ENCODE results near the gene USH1C. TPM values are rescaled to one million over a fixed set of nuclear protein-coding genes. Genes with fewer than 3 reads are reported as not detected.

USH1C gene
- total RNA-seq, 1 donor from 2014 or later: 0.24 TPM

DNA sequence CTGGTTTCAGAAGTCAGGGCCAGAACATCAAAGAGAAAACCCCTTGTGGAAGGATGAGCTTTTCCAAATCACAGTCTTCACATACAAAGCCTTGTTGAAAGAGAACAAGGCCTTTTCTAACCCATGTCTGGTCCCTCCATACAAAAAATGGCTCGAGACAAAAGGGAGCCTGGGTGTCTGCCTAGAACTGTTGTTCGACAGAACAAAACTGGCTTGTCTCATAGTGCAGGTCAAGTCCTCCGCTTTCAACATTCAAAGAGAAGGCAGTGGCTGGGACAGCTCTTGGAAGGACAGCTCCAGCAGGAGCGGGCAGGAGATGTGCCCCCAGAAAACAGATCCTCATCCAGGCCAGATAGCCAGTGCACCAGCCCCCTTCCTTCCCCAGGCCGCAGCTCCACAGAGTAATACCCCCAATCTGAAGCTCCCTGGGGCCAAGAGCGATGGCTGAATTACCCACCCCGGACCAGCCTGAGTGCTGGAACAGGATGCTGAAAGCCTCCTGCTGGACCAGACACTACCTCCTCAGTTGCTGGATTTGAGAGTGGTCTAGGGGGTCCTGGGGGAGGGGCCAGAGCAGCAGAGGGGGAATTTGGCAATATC is 27.6 kb downstream of the USH1C start:
- no peaks in the 10 kb centered on the region for H3K79me2 ChIP-seq (ENCODE audit: low read depth)
- no peaks in the 10 kb centered on the region for H3K4me1 ChIP-seq
- H3K4me3 Mint-ChIP-seq: no peak overlapping the region
- H3K36me3 Mint-ChIP-seq: no peaks in the 10 kb centered on the region
- H2AFZ ChIP-seq (replicated peaks): no peak overlapping the region
- no peak overlapping the region for H3K27ac ChIP-seq
- H3K27me3 Mint-ChIP-seq (ENCODE audit: insufficient read depth, low read depth): peaks cover 6% of the 10 kb centered on the region
- H3K36me3 ChIP-seq: no peaks in the 10 kb centered on the region
- TF ChIP-seq EZH2 (IDR thresholded peaks at IDR 0.05) (no peak), EZH2phosphoT487 (IDR thresholded peaks at IDR 0.05) (no peak)
- TF ChIP-seq, protein P1, sequence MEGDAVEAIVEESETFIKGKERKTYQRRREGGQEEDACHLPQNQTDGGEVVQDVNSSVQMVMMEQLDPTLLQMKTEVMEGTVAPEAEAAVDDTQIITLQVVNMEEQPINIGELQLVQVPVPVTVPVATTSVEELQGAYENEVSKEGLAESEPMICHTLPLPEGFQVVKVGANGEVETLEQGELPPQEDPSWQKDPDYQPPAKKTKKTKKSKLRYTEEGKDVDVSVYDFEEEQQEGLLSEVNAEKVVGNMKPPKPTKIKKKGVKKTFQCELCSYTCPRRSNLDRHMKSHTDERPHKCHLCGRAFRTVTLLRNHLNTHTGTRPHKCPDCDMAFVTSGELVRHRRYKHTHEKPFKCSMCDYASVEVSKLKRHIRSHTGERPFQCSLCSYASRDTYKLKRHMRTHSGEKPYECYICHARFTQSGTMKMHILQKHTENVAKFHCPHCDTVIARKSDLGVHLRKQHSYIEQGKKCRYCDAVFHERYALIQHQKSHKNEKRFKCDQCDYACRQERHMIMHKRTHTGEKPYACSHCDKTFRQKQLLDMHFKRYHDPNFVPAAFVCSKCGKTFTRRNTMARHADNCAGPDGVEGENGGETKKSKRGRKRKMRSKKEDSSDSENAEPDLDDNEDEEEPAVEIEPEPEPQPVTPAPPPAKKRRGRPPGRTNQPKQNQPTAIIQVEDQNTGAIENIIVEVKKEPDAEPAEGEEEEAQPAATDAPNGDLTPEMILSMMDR (IDR thresholded peaks at IDR 0.05): no peak
- H3K27ac Mint-ChIP-seq: no peak overlapping the region
- H3K9me3 Mint-ChIP-seq: no peaks in the 10 kb centered on the region
- no peaks in the 10 kb centered on the region for H3F3A ChIP-seq (ENCODE audit: low read depth)
- no peak overlapping the region for H3K4me2 ChIP-seq
- H3K4me3 ChIP-seq: no peak overlapping the region
- H4K20me1 ChIP-seq (ENCODE audit: low read depth): no peaks in the 10 kb centered on the region
- no peak for DNase-seq (ENCODE audit: low spot score)
- H3K27me3 ChIP-seq: no peaks in the 10 kb centered on the region
- peaks cover 7% of the 10 kb centered on the region for H3K4me1 Mint-ChIP-seq
- H3K9me3 ChIP-seq (ENCODE audit: low read depth): no peaks in the 10 kb centered on the region
- H3K9ac ChIP-seq: no peak overlapping the region

DNA sequence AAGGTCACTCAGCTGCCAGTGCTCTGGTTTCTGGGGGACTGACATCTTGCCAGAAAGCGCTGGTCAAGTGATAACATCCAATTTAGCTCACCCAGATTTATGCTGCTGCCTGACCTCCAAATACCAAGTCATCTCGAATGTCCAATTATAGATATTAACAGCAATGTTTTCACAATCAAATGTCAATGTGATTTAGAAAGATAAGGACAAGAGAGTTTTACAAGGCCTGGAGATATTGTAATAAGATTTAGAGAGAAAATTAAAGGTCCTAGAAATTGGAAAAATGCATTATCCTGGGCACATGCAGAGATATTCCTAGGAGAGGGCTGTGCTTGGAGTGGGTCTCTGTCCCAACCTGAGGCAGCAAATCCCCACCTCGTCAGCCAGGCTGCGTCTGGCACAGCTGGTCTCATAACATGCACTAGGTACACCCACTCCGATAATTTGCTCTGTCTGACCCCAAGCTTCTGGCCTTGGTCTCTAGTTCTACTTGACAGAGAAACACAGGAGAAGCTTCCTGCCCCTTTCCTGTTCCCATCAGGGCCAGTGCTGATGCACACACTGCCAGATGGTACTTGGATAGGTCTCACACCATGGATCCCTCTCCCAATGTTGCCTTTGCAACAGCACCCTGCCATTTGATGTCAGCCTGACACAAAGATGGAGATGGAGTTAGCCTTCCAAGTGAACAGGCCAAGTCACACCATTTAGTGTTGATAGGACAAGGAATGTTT is 28.6 kb downstream of the USH1C start:
- Mint-ChIP-seq H3K4me3 (no peak overlapping the region), H3K9me3 (no peaks in the 10 kb centered on the region), H3K27ac (peak overlapping the region; percentile 46), H3K27me3 (ENCODE audit: insufficient read depth, low read depth) (peaks cover 6% of the 10 kb centered on the region), H3K36me3 (no peaks in the 10 kb centered on the region), H3K4me1 (peaks cover 9% of the 10 kb centered on the region)
- Histone ChIP-seq H2AFZ (replicated peaks) (no peak overlapping the region), H3K79me2 (ENCODE audit: low read depth) (no peaks in the 10 kb centered on the region), H3K4me2 (no peak overlapping the region), H3K9ac (no peak overlapping the region), H3K27ac (no peak overlapping the region), H3K4me3 (no peak overlapping the region), H3K36me3 (no peaks in the 10 kb centered on the region), H4K20me1 (ENCODE audit: low read depth) (no peaks in the 10 kb centered on the region), H3K27me3 (no peaks in the 10 kb centered on the region), H3F3A (ENCODE audit: low read depth) (no peaks in the 10 kb centered on the region), H3K9me3 (ENCODE audit: low read depth) (no peaks in the 10 kb centered on the region), H3K4me1 (no peaks in the 10 kb centered on the region)
- no peak for DNase-seq (ENCODE audit: low spot score)
- no peak for TF ChIP-seq EZH2phosphoT487 (IDR thresholded peaks at IDR 0.05)
- no peak for TF ChIP-seq EZH2 (IDR thresholded peaks at IDR 0.05)
- TF ChIP-seq, protein P1 (IDR thresholded peaks at IDR 0.05): no peak

DNA sequence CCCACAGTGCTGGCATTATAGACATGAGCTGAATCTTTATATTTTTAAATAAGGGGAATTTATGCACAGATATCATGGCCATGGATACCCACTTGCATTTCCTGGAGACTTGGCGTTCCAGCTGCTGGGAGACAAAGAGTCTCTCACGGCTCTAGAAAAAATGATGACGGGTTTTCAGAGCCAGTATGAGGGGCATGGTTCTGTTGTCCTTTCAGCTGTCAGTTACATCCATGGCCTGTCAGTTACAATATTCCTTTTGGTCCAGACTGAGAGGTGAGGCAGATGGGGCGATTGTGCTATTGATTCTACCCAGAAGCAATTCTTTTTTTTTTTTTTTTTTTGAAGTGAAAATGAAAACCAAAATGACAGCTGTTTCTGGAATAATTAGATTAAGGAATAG is 29.7 kb downstream of the USH1C start:
- Histone ChIP-seq H3K9me3 (ENCODE audit: low read depth) (no peaks in the 10 kb centered on the region), H3K9ac (no peak overlapping the region), H4K20me1 (ENCODE audit: low read depth) (no peaks in the 10 kb centered on the region), H3F3A (ENCODE audit: low read depth) (no peaks in the 10 kb centered on the region), H3K36me3 (no peaks in the 10 kb centered on the region), H3K4me3 (no peak overlapping the region), H3K27ac (no peak overlapping the region), H3K4me1 (no peaks in the 10 kb centered on the region), H3K79me2 (ENCODE audit: low read depth) (no peaks in the 10 kb centered on the region), H3K4me2 (no peak overlapping the region), H3K27me3 (no peaks in the 10 kb centered on the region), H2AFZ (replicated peaks) (no peak overlapping the region)
- Mint-ChIP-seq H3K4me3 (no peak overlapping the region), H3K27me3 (ENCODE audit: insufficient read depth, low read depth) (peaks cover 6% of the 10 kb centered on the region), H3K4me1 (peaks cover 13% of the 10 kb centered on the region), H3K36me3 (no peaks in the 10 kb centered on the region), H3K27ac (no peak overlapping the region), H3K9me3 (no peaks in the 10 kb centered on the region)
- TF ChIP-seq EZH2 (IDR thresholded peaks at IDR 0.05) (no peak), EZH2phosphoT487 (IDR thresholded peaks at IDR 0.05) (no peak)
- TF ChIP-seq, protein P1 (IDR thresholded peaks at IDR 0.05): no peak
- no peak for DNase-seq (ENCODE audit: low spot score)

Measured in neural progenitor cell (in vitro differentiated cells).